GM23248 (cell line): ENCODE measurements around the gene TTC39B.

Source experiments
- EZH2 ChIP-seq: fragments of 200-600 bp; sonication (generic); IDR thresholded peaks from 2 replicates; pipeline ENCODE4 v1.6.1; 2018; ENCODE audit warnings: antibody characterized with exemption, mild to moderate bottlenecking; ENCODE audit not compliant: insufficient read depth, poor library complexity, severe bottlenecking
- EZH2phosphoT487 ChIP-seq: fragments of 200-600 bp; sonication (generic); IDR thresholded peaks from 2 replicates; pipeline ENCODE4 v1.6.1; 2018; ENCODE audit warnings: antibody characterized with exemption, moderate library complexity, mild to moderate bottlenecking, low read depth; ENCODE audit not compliant: insufficient read depth

DNA sequence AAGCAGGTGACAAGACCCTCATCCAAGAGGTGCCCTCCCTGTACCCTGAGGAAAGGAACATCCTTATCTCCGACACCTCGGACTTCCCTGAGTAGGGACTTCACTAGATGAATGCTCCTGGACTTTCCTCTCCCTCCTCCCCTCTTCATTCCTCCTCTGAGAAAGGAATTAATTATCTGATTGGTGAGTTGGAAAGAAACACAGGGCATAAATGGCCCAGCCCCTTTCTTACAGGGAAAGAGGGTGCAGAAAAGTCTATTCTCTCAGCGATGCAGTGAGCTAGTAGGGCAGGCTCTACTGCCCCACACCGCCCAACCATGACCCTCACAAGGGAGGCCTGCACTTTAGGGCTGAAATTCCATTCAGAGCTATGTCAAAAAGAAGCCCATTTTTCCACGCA, 87.5 kb downstream of the TTC39B start:
- no peak for TF ChIP-seq EZH2phosphoT487
- TF ChIP-seq EZH2, result no peak
